AG09309 (cell line): ENCODE data around the gene IGF1R.
A peak's percentile ranks its signal among the peaks of the same experiment; 100 is the strongest.

Source experiments
- DNase-seq: peaks from one replicate; pipeline ENCODE4 v3.0.0-alpha.2; 2010; ENCODE audit warnings: low read depth
- H3K4me3 ChIP-seq: 2 replicates; pipeline ENCODE4 v1.5.1; 2011; ENCODE audit warnings: mild to moderate bottlenecking, low read depth, low read length, moderate library complexity; ENCODE audit not compliant: control insufficient read depth
- TF ChIP-seq, protein P1 (sequence below): IDR thresholded peaks from 2 replicates; pipeline ENCODE4 v1.5.1; 2011; ENCODE audit warnings: mild to moderate bottlenecking, low read depth, low read length, inconsistent platforms; ENCODE audit not compliant: insufficient read depth, control insufficient read depth; ENCODE audit errors: missing control alignments

IGF1R gene

DNA sequence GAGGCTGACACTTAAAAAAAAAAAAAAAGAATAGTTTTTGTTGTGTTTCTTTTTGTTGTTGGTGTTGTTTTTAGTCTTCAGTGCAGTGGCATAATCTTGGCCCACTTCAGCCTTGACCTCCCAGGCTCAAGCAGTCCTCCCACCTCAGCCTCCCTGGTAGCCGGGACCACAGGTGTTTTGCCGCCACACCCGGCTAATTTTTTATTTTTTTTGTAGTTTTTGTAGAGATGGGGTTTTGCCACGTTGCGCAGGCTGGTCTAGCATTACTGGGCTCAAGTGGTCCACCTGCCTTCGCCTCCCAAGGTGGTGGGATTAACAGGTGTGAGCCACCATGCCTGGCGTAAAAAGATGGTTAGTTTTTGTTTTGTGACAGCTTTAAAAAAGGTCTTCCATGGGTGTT lies 30.1 kb downstream of the IGF1R start:
- H3K4me3 ChIP-seq: no peak overlapping the region
- TF ChIP-seq, protein P1, sequence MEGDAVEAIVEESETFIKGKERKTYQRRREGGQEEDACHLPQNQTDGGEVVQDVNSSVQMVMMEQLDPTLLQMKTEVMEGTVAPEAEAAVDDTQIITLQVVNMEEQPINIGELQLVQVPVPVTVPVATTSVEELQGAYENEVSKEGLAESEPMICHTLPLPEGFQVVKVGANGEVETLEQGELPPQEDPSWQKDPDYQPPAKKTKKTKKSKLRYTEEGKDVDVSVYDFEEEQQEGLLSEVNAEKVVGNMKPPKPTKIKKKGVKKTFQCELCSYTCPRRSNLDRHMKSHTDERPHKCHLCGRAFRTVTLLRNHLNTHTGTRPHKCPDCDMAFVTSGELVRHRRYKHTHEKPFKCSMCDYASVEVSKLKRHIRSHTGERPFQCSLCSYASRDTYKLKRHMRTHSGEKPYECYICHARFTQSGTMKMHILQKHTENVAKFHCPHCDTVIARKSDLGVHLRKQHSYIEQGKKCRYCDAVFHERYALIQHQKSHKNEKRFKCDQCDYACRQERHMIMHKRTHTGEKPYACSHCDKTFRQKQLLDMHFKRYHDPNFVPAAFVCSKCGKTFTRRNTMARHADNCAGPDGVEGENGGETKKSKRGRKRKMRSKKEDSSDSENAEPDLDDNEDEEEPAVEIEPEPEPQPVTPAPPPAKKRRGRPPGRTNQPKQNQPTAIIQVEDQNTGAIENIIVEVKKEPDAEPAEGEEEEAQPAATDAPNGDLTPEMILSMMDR: no peak
- DNase-seq: no peak

DNA sequence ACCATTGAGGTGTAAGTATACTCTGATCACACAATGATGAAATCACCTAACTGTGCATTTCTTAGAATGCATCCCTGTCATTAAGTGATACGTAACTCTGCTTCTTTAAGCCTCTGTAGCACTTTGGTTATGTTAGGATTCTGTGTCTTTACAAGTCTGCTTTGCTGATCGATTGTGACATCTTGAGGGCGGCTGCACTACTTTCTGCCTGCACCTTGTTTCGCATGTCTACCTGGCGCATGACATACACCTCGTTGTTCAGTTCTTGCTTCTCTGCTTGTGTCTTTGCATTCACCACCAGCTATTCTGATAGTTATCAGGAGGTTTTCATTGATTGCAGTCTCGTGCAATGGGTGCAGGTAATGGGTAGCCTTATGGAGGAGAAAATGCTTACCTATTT lies 32.7 kb downstream of the IGF1R start:
- DNase-seq: no peak
- no peak overlapping the region for H3K4me3 ChIP-seq
- TF ChIP-seq, protein P1: no peak

DNA sequence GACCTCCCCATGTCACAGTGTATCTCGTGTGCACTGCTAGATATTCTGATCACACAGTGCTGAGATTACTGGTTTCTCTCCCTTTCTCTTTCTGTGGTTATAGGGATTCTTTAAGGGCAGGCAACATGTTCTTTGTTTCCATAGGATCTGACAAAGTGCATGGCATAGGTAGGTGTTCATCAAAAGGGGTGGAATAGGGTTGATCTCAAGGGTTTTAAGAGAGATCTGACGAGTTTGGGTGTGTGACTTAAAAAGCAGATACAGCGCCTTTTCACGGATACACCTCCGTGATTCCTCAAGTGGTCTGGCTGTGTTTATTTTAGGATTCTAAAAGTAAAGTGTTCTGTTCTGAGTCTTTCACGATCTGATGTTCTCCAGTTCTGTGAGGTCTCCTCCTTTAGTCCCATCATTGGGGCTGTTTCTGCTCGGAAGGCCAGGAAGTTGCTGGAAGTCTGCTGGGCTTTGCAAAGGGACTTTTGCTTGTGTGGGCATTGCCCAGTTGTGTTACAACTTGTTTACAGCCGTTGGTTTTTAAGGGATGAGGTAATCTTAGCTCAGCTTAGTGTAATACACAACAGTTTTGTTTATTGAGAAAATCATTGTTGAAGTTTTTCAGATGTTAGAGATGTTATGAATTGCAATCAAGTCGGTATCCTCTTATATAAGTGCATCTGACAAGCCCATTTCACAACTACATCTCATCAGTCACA lies 34.8 kb downstream of the IGF1R start:
- DNase-seq: no peak
- no peak overlapping the region for H3K4me3 ChIP-seq
- TF ChIP-seq, protein P1: no peak

DNA sequence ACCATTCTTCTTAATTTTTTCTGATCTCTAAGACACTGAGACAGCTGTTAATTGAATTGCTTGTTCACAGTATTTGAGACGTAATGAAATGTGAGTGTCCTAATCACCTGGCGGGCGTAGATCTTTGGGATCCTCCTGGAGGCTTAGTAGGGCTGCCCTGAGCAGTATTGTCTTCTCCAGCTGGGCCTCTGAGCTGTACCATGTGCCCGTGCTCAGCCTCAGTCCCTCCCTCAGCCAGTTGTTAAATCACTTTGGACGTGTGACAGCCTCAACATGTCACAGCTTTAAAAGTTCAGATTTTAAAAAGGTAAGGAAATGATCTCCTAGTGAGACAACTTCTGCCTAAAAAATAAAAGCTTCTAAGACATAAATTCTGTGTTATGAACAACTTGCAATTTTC lies 35.5 kb downstream of the IGF1R start:
- TF ChIP-seq, protein P1: no peak
- no peak for DNase-seq
- H3K4me3 ChIP-seq: no peak overlapping the region

DNA sequence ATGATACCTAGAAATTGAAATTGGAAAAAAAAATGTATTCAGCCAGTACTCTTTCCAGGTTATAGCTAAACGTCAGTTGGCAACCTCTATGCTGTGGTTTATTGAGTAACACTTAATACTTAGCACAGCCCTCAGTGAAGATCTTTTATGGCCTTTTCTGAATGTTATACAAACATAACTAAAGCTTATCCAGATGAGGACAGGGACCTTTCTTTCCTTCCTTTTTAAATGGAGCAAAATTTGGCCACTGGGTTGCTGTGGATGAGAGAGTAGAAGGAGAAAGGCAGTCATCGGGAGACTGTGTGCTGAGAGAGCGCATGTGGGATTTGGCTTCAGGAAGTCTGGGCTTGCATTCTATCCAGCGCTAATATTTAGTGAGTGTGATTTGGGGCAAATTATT lies 36.1 kb downstream of the IGF1R start:
- TF ChIP-seq, protein P1: no peak
- DNase-seq: peak; percentile 78
- no peak overlapping the region for H3K4me3 ChIP-seq

DNA sequence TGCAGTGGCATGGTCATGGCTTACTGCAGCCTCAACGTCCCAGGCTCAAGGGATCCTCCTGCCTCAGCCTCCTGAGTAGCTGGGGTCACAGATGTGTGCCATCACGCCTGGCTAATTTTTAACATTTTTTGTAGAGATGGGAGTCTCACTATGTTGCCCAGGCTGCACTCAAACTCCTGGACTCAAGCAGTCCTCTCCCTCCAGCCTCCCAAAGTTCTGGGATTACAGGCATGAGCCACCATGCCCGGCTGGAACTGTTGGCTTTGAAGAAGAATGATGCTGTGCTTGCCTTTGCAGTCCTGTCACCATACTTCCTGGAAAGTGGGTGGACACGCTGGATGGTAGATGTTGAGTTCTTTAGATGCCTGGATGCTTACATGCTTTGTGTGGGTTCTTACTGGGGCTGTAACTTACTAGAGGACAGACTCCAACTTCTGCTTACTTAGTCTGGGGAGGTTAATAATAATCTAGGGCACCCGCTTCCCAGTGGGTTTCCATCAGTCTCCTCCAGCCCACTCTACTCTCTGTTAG lies 36.7 kb downstream of the IGF1R start:
- no peak for DNase-seq
- H3K4me3 ChIP-seq: no peak overlapping the region
- TF ChIP-seq, protein P1: no peak
